ENCODE measurements around the gene SMARCAL1. TPM values are rescaled to one million over a fixed set of nuclear protein-coding genes. Genes with fewer than 3 reads are reported as not detected.

Gene SMARCAL1
- total and polyA plus RNA-seq, 2 donors (not counting 1 experiment from before 2014, with no cell fraction given) = 20.2 to 46.7 TPM

DNA sequence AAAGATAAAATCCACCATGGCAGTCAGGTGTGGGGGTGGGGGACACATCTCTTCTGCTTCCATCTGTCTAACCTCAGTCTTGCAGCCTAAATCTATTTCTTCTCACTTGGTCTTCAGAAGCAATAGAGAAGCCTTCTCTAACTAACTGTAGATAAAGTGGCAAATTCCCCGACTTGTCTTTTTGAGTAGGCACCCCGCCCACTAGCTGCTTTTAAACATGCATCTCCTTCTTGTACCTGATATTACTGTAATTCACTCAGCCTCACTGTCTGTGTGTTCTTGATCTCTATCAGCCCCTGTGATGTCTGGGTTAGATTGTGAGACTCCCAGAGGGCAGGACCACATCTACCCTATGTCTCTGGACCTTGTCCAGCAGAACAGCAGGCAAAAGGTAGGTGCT lies 46.8 kb upstream of the SMARCAL1 start:
- DNase-seq (no peak), ATAC-seq (ENCODE audit: low read depth) (no peak)
- H4K20me1 ChIP-seq (ENCODE audit: control insufficient read depth, insufficient read depth, low read length, poor library complexity, severe bottlenecking) = no peaks in the 10 kb centered on the region
- CTCF ChIA-PET = no interaction called here
- 92% methylated on average over 2 of the region's 2 CpGs for WGBS (ENCODE audit: insufficient coverage)
- peaks cover 0 to 32% (median 27%) of the 10 kb centered on the region in 4 experiments for H3K27me3 ChIP-seq (replicated peaks in 1 of 4; ENCODE audit: control extremely low read depth in 1 of 4, control insufficient read depth in 3 of 4, insufficient read depth in 4 of 4, low read length in 3 of 4)
- TF ChIP-seq EZH2 (IDR thresholded peaks at IDR 0.05; ENCODE audit: borderline replicate concordance, insufficient read depth, low read depth, low read length, poor library complexity, severe bottlenecking) = no peak
- TF ChIP-seq, protein P1, sequence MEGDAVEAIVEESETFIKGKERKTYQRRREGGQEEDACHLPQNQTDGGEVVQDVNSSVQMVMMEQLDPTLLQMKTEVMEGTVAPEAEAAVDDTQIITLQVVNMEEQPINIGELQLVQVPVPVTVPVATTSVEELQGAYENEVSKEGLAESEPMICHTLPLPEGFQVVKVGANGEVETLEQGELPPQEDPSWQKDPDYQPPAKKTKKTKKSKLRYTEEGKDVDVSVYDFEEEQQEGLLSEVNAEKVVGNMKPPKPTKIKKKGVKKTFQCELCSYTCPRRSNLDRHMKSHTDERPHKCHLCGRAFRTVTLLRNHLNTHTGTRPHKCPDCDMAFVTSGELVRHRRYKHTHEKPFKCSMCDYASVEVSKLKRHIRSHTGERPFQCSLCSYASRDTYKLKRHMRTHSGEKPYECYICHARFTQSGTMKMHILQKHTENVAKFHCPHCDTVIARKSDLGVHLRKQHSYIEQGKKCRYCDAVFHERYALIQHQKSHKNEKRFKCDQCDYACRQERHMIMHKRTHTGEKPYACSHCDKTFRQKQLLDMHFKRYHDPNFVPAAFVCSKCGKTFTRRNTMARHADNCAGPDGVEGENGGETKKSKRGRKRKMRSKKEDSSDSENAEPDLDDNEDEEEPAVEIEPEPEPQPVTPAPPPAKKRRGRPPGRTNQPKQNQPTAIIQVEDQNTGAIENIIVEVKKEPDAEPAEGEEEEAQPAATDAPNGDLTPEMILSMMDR (IDR thresholded peaks at IDR 0.05) = no peak
- no peaks in the 10 kb centered on the region for H3K36me3 ChIP-seq (replicated peaks in 1 of 2; ENCODE audit: control extremely low read depth in 1 of 2, control insufficient read depth in 1 of 2, extremely low read depth in 1 of 2, insufficient read depth in 2 of 2, low read length in 1 of 2)
- peaks cover 1% of the 10 kb centered on the region for H3K4me1 Mint-ChIP-seq
- H3K27ac ChIP-seq (ENCODE audit: low read length in 2 of 2) = no peak overlapping the region
- H3K4me3 ChIP-seq (ENCODE audit: control extremely low read depth in 1 of 5, extremely low read depth in 1 of 5, insufficient read depth in 1 of 5, low read depth in 2 of 5, low read length in 4 of 5) = no peak overlapping the region
- H3K4me2 ChIP-seq (replicated peaks; ENCODE audit: low read depth, low read length, poor library complexity, severe bottlenecking) = no peak overlapping the region
- peaks cover 71% of the 10 kb centered on the region for H3K27me3 Mint-ChIP-seq
- peaks cover 0 to 4% (median 0%) of the 10 kb centered on the region in 3 donors for H3K9me3 ChIP-seq (ENCODE audit: control extremely low read depth in 1 of 3, control insufficient read depth in 2 of 3, insufficient read depth in 1 of 3, low read length in 2 of 3)
- H3K79me2 ChIP-seq (ENCODE audit: control insufficient read depth, insufficient read depth, low read length) = no peaks in the 10 kb centered on the region
- H2AFZ ChIP-seq (ENCODE audit: insufficient read depth, low read depth, low read length, poor library complexity, severe bottlenecking) = no peak overlapping the region
- H3K4me3 Mint-ChIP-seq = no peak overlapping the region
- H3K9ac ChIP-seq (ENCODE audit: low read length) = no peak overlapping the region
- H3K9me3 Mint-ChIP-seq (ENCODE audit: insufficient read depth) = no peaks in the 10 kb centered on the region
- POLR2A ChIA-PET = no interaction called here
- intact Hi-C loops (cut with micrococcal nuclease) = no loop called here
- H3K4me1 ChIP-seq (ENCODE audit: control insufficient read depth in 2 of 2, insufficient read depth in 2 of 2, low read length in 2 of 2) = no peaks in the 10 kb centered on the region
- no peak overlapping the region for H3K27ac Mint-ChIP-seq

DNA sequence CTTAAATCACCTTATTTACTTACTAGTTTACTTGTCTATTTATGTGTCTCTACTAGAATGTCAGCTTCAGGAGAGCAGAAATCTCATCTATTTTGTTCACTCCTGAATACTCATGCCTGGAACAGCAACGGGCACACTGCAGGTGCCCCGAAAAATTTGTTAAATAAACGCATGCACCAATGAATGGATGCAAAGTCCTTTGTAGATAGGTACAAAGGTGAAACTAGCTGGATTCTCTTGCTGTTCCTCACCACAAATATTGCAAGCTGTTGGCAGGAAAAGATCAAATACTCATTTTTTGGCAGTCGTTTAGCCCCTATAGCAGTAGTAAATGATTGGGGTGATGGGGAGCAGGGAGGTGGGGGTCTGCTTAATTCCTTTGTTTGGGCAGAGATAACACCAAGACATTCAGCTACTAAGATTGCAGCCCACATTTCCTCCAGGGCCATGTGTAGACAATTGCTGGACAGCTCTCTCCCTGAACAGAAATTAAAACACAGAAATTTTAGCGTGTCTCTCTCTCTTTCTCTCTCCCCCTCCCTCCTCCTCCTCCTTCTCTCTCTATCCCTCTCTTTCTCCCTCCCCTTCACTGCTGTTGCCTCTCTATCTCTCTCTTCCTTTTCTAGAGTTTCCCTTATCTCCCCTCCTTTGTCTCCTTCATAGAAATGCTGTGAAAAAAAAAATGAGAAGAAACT lies 45.4 kb upstream of the SMARCAL1 start:
- DNase-seq = no peak
- 58% methylated on average over 2 of the region's 5 CpGs for WGBS (ENCODE audit: insufficient coverage)
- Mint-ChIP-seq H3K27ac (no peak overlapping the region), H3K9me3 (ENCODE audit: insufficient read depth) (no peaks in the 10 kb centered on the region), H3K27me3 (peaks cover 65% of the 10 kb centered on the region), H3K4me3 (no peak overlapping the region), H3K4me1 (peaks cover 7% of the 10 kb centered on the region)
- Histone ChIP-seq H2AFZ (ENCODE audit: insufficient read depth, low read depth, low read length, poor library complexity, severe bottlenecking) (no peak overlapping the region), H4K20me1 (ENCODE audit: control insufficient read depth, insufficient read depth, low read length, poor library complexity, severe bottlenecking) (no peaks in the 10 kb centered on the region), H3K9me3 (ENCODE audit: control extremely low read depth in 1 of 3, control insufficient read depth in 2 of 3, insufficient read depth in 1 of 3, low read length in 2 of 3) (peaks cover 0 to 11% (median 0%) of the 10 kb centered on the region in 3 donors), H3K27me3 (replicated peaks in 1 of 4; ENCODE audit: control extremely low read depth in 1 of 4, control insufficient read depth in 3 of 4, insufficient read depth in 4 of 4, low read length in 3 of 4) (peaks cover 0 to 39% (median 36%) of the 10 kb centered on the region in 4 experiments), H3K79me2 (ENCODE audit: control insufficient read depth, insufficient read depth, low read length) (no peaks in the 10 kb centered on the region), H3K4me2 (replicated peaks; ENCODE audit: low read depth, low read length, poor library complexity, severe bottlenecking) (no peak overlapping the region), H3K27ac (ENCODE audit: low read length in 2 of 2) (no peak overlapping the region), H3K4me1 (ENCODE audit: control insufficient read depth in 2 of 2, insufficient read depth in 2 of 2, low read length in 2 of 2) (peaks cover 2 to 12% of the 10 kb centered on the region in 2 donors), H3K9ac (ENCODE audit: low read length) (no peak overlapping the region), H3K36me3 (replicated peaks in 1 of 2; ENCODE audit: control extremely low read depth in 1 of 2, control insufficient read depth in 1 of 2, extremely low read depth in 1 of 2, insufficient read depth in 2 of 2, low read length in 1 of 2) (no peaks in the 10 kb centered on the region), H3K4me3 (ENCODE audit: control extremely low read depth in 1 of 5, extremely low read depth in 1 of 5, insufficient read depth in 1 of 5, low read depth in 2 of 5, low read length in 4 of 5) (no peak overlapping the region)
- ATAC-seq (ENCODE audit: low read depth) = no peak
- no peak for TF ChIP-seq EZH2 (IDR thresholded peaks at IDR 0.05; ENCODE audit: borderline replicate concordance, insufficient read depth, low read depth, low read length, poor library complexity, severe bottlenecking)
- TF ChIP-seq, protein P1 (IDR thresholded peaks at IDR 0.05) = no peak
- CTCF ChIA-PET = no interaction called here
- intact Hi-C loops (cut with micrococcal nuclease) = no loop called here
- POLR2A ChIA-PET = no interaction called here

Measured in B cell (primary cell).